H1 (cell line): Measurements from ENCODE around the gene ELOVL2. TPM values are rescaled to one million over a fixed set of nuclear protein-coding genes. Genes with fewer than 3 reads are reported as not detected.

Experiments used
- CTCF ChIA-PET: fragments of 300-600 bp; sonication (Branson Sonifier 250); formaldehyde crosslinking; loops from one replicate; lab custom pipeline; 2021; ENCODE audit not compliant: partially characterized antibody; lab: Charles Lee
- POLR2A ChIA-PET: fragments of 300-600 bp; sonication (Branson Sonifier 250); formaldehyde crosslinking; loops from one replicate; lab custom pipeline; 2021; ENCODE audit warnings: inconsistent platforms; ENCODE audit not compliant: partially characterized antibody; lab: Charles Lee
- DNase-seq, 2 experiments: peaks; one replicate each; pipeline versions ENCODE4 v3.0.0 to v3.0.0-alpha.2; 2010 to 2022; ENCODE audit warnings: low spot score in 2 of 2, low read depth in 1 of 2, mixed read lengths in 1 of 2
- FAIRE-seq: peaks from 2 replicates; lab custom pipeline; 2011; peaks lifted over from hg19 to GRCh38; lab: Jason Lieb, UNC
- H2AFZ ChIP-seq: 2 replicates; pipeline ENCODE4 v1.8.1; 2012; ENCODE audit warnings: low read length, inconsistent platforms
- H2AK5ac ChIP-seq: 2 replicates; pipeline ENCODE4 v1.6.1; 2013; ENCODE audit warnings: low read depth, low read length
- H2BK120ac ChIP-seq: replicated peaks from 2 replicates; pipeline ENCODE3; 2013; ENCODE audit warnings: low read depth, low read length, inconsistent platforms
- H2BK12ac ChIP-seq: 2 replicates; pipeline ENCODE4 v1.6.1; 2013; ENCODE audit warnings: low read depth, low read length
- H2BK15ac ChIP-seq: 2 replicates; pipeline ENCODE4 v1.6.1; 2013; ENCODE audit warnings: low read length
- H2BK20ac ChIP-seq: 2 replicates; pipeline ENCODE4 v1.6.1; 2013; ENCODE audit warnings: low read length
- H2BK5ac ChIP-seq: 2 replicates; pipeline ENCODE4 v1.6.1; 2013; ENCODE audit warnings: low read depth, low read length
- H3K14ac ChIP-seq: 2 replicates; pipeline ENCODE4 v1.6.1; 2013; ENCODE audit warnings: inconsistent platforms; ENCODE audit not compliant: insufficient read length
- H3K18ac ChIP-seq: 2 replicates; pipeline ENCODE4 v1.6.1; 2013; ENCODE audit warnings: low read length; ENCODE audit errors: extremely low read depth
- H3K23ac ChIP-seq: 2 replicates; pipeline ENCODE4 v1.6.1; 2013; ENCODE audit warnings: inconsistent platforms; ENCODE audit not compliant: insufficient read length
- H3K23me2 ChIP-seq: 2 replicates; pipeline ENCODE4 v1.6.1; 2013; ENCODE audit warnings: low read depth, low read length
- H3K27ac ChIP-seq: 2 replicates; pipeline ENCODE4 v1.6.1; 2011; ENCODE audit warnings: low read depth, low read length, inconsistent platforms
- H3K27me3 ChIP-seq, 4 experiments: replicated peaks in 1 of 4; 1 replicate in 1 of 4; 2 replicates in 3 of 4; pipeline versions ENCODE4 v1.6.1 to v1.8.1; 2011 to 2013; ENCODE audit warnings: low read length in 3 of 4, mild to moderate bottlenecking in 3 of 4, inconsistent platforms in 2 of 4, mixed read lengths in 2 of 4, moderate library complexity in 1 of 4; ENCODE audit not compliant: control insufficient read depth in 3 of 4, insufficient read depth in 3 of 4; ENCODE audit errors: extremely low read depth in 1 of 4
- H3K36me3 ChIP-seq, 4 experiments: 2 replicates each; pipeline versions ENCODE4 v1.6.1 to v1.8.1; 2011 to 2013; ENCODE audit warnings: mild to moderate bottlenecking in 4 of 4, low read length in 3 of 4, moderate library complexity in 2 of 4, control low read depth in 1 of 4, inconsistent platforms in 1 of 4; ENCODE audit not compliant: insufficient read depth in 4 of 4, control insufficient read depth in 2 of 4
- H3K4ac ChIP-seq: replicated peaks from 2 replicates; pipeline ENCODE3; 2013; ENCODE audit warnings: low read length, low read depth, mixed read lengths, inconsistent platforms; ENCODE audit not compliant: insufficient read length
- H3K4me1 ChIP-seq, 4 experiments: replicated peaks in 1 of 4; 1 replicate in 1 of 4; 2 replicates in 3 of 4; pipeline versions ENCODE4 v1.6.1 to v1.8.1; 2011 to 2013; ENCODE audit warnings: low read length in 3 of 4, inconsistent platforms in 2 of 4, mixed read lengths in 1 of 4; ENCODE audit not compliant: insufficient read depth in 4 of 4, control insufficient read depth in 3 of 4
- H3K4me2 ChIP-seq, 2 experiments: 2 replicates each; pipeline versions ENCODE4 v1.6.1 to v1.8.1; 2011 to 2013; ENCODE audit warnings: low read depth in 2 of 2, low read length in 2 of 2, control low read depth in 1 of 2, inconsistent platforms in 1 of 2, mild to moderate bottlenecking in 1 of 2; ENCODE audit not compliant: insufficient read depth in 1 of 2
- H3K4me3 ChIP-seq, 4 experiments: fragments of 200-600, 300-600 bp in 1 of 4; sonication (generic), shearing (Covaris generic), sonication (Bioruptor Twin) in 1 of 4; 2 replicates each; pipeline versions ENCODE4 v1.5.1 to v1.8.1; 2011 to 2016; ENCODE audit warnings: low read length in 4 of 4, low read depth in 3 of 4, control low read depth in 2 of 4, inconsistent platforms in 2 of 4, mild to moderate bottlenecking in 2 of 4, mixed read lengths in 1 of 4, moderate library complexity in 1 of 4; ENCODE audit not compliant: insufficient read depth in 2 of 4; ENCODE audit errors: extremely low read depth in 1 of 4
- H3K56ac ChIP-seq: replicated peaks from 2 replicates; pipeline ENCODE3; 2013; ENCODE audit warnings: low read depth, mild to moderate bottlenecking, mixed read lengths, low read length, inconsistent platforms; ENCODE audit not compliant: insufficient read length
- H3K79me1 ChIP-seq: 2 replicates; pipeline ENCODE4 v1.6.1; 2013; ENCODE audit warnings: low read depth, low read length, control low read depth
- H3K79me2 ChIP-seq, 2 experiments: 2 replicates each; pipeline versions ENCODE4 v1.6.1 to v1.8.1; 2012 to 2013; ENCODE audit warnings: low read length in 2 of 2, mild to moderate bottlenecking in 2 of 2, inconsistent platforms in 1 of 2; ENCODE audit not compliant: insufficient read depth in 2 of 2, control insufficient read depth in 1 of 2
- H3K9ac ChIP-seq, 4 experiments: replicated peaks in 1 of 4; 1 replicate in 1 of 4; 2 replicates in 3 of 4; pipeline versions ENCODE4 v1.6.1 to v1.8.1; 2011 to 2013; ENCODE audit warnings: low read depth in 3 of 4, low read length in 3 of 4, control low read depth in 2 of 4, mild to moderate bottlenecking in 2 of 4, moderate library complexity in 2 of 4, inconsistent platforms in 1 of 4; ENCODE audit errors: extremely low read depth in 1 of 4
- H3K9me3 ChIP-seq, 2 experiments: 2 replicates each; pipeline versions ENCODE4 v1.6.1 to v1.8.1; 2012 to 2013; ENCODE audit warnings: mild to moderate bottlenecking in 2 of 2, moderate library complexity in 2 of 2, control low read depth in 1 of 2, inconsistent platforms in 1 of 2, low read depth in 1 of 2, low read length in 1 of 2, mixed read lengths in 1 of 2; ENCODE audit not compliant: insufficient read depth in 2 of 2
- H4K20me1 ChIP-seq, 2 experiments: replicated peaks in 1 of 2; 2 replicates each; pipeline versions ENCODE3 to v1.8.1; 2011 to 2013; ENCODE audit warnings: inconsistent platforms in 2 of 2, low read length in 2 of 2, mild to moderate bottlenecking in 1 of 2; ENCODE audit not compliant: insufficient read depth in 2 of 2, control insufficient read depth in 1 of 2
- H4K5ac ChIP-seq: 2 replicates; pipeline ENCODE4 v1.6.1; 2013; ENCODE audit warnings: low read length, low read depth, mixed read lengths, inconsistent platforms; ENCODE audit not compliant: insufficient read length
- H4K8ac ChIP-seq: 2 replicates; pipeline ENCODE4 v1.8.0; 2013; ENCODE audit warnings: mild to moderate bottlenecking, moderate library complexity, low read length, inconsistent platforms; ENCODE audit not compliant: insufficient read depth; ENCODE audit errors: extremely low read depth
- H4K91ac ChIP-seq: replicated peaks from 2 replicates; pipeline ENCODE3; 2013; ENCODE audit warnings: low read length, mixed read lengths, inconsistent platforms; ENCODE audit not compliant: insufficient read length
- GABPA ChIP-seq: IDR thresholded peaks from 2 replicates; pipeline ENCODE4 v1.6.1; 2011; ENCODE audit warnings: mild to moderate bottlenecking, low read length, moderate library complexity, borderline replicate concordance; ENCODE audit not compliant: insufficient read depth
- GTF2F1 ChIP-seq: IDR thresholded peaks from 2 replicates; pipeline ENCODE4 v1.6.1; 2012; ENCODE audit warnings: low read depth, low read length, improper control_type of control experiment, borderline replicate concordance
- WGBS, 2 experiments: shearing (Covaris generic) in 1 of 2; methylation state at CpG; one replicate each; pipeline versions ENCODE4 v1.1.6 to v1.1.7; 2013 to 2015; ENCODE audit warnings: low lambda C conversion rate in 2 of 2, mixed read lengths in 2 of 2, inconsistent platforms in 1 of 2, low coverage in 1 of 2, missing lambda C conversion rate in 1 of 2; ENCODE audit not compliant: insufficient replicate concordance in 2 of 2, insufficient coverage in 1 of 2, insufficient read length in 1 of 2; ENCODE audit errors: extremely low coverage in 1 of 2, missing lambda C conversion rate in 1 of 2; 5-methylcytosine and 5-hydroxymethylcytosine counted together
- polyA plus RNA-seq, 7 experiments: library from polyadenylated mRNA; depleted of rRNA in 3 of 7; stranded (reverse) in 5 of 7; unstranded in 2 of 7; fragments of >200 nt in 5 of 7; fragments of 200-250 nt in 2 of 7; gene quantifications; 1 replicate in 5 of 7; 2 replicates in 1 of 7; 4 replicates in 1 of 7; pipeline versions ENCODE4 v1.2.1 to v1.2.3, GENCODE V29; 2011 to 2013; ENCODE audit warnings: missing spikeins in 2 of 7, mixed read lengths in 2 of 7
- total RNA-seq: library from RNA; stranded (reverse); fragmentation: NEBNext Ultra II Directional; extraction: Animal tissue kit (Norgen Biotek cat#: 25700); gene quantifications from 2 replicates; pipeline ENCODE4 v1.2.1, GENCODE V29; 2021
- TF ChIP-seq, protein P1 (sequence below): IDR thresholded peaks from 2 replicates; pipeline ENCODE4 v1.6.1; 2011; ENCODE audit warnings: low read length, improper control_type of control experiment
- TF ChIP-seq, protein P2 (sequence below): IDR thresholded peaks from 2 replicates; pipeline ENCODE4 v1.6.1; 2012; ENCODE audit warnings: inconsistent platforms

ELOVL2 gene
- total and polyA plus RNA-seq, 2 of the 8 experiments (the other 6 are each of a cell fraction or from before 2014, with no cell fraction given): 0.42 to 0.89 TPM

DNA sequence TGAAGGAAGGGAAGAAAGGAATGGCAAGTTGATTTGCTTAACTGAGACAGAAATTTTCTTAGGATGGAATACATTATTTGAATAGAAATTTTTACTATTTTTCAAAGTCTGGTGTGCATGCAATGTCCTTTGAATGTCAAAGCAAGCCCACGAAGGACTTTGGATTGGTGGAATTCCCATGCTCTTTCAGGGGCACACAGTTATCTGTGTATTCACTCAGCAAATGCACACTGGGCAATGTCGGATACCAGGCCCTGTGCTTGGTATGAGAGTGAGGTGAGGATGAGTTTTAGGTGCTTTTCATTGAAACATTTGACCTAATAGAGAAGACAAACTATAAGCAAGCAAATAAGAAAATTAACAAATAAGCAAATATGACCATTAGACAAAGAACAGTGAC lies 83.9 kb downstream of the ELOVL2 start:
- no peak for DNase-seq
- H2BK5ac ChIP-seq: no peak overlapping the region
- H3K27me3 ChIP-seq: peaks cover 17 to 52% (median 36%) of the 10 kb centered on the region in 4 experiments; a peak in 6 of 7 replicates
- H3K9ac ChIP-seq: no peak overlapping the region
- H3K36me3 ChIP-seq: no peaks in the 10 kb centered on the region
- FAIRE-seq: no peak
- no peak overlapping the region for H2AFZ ChIP-seq
- no peak overlapping the region for H2BK12ac ChIP-seq
- no peak overlapping the region for H3K4me2 ChIP-seq
- H3K79me1 ChIP-seq: no peaks in the 10 kb centered on the region
- POLR2A ChIA-PET: no interaction called here
- no peaks in the 10 kb centered on the region for H3K79me2 ChIP-seq
- no peak overlapping the region for H2BK15ac ChIP-seq
- H3K23me2 ChIP-seq: no peaks in the 10 kb centered on the region; the same call in 1 of the 2 replicates
- H4K20me1 ChIP-seq: peaks cover 0 to 3% of the 10 kb centered on the region in 2 experiments
- H2AK5ac ChIP-seq: no peak overlapping the region
- TF ChIP-seq, protein P1, sequence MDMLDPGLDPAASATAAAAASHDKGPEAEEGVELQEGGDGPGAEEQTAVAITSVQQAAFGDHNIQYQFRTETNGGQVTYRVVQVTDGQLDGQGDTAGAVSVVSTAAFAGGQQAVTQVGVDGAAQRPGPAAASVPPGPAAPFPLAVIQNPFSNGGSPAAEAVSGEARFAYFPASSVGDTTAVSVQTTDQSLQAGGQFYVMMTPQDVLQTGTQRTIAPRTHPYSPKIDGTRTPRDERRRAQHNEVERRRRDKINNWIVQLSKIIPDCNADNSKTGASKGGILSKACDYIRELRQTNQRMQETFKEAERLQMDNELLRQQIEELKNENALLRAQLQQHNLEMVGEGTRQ: no peak
- no peak for TF ChIP-seq GTF2F1
- TF ChIP-seq, protein P2, sequence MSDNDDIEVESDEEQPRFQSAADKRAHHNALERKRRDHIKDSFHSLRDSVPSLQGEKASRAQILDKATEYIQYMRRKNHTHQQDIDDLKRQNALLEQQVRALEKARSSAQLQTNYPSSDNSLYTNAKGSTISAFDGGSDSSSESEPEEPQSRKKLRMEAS: no peak
- TF ChIP-seq GABPA: no peak
- TF ChIP-seq, all 59 proteins: peak for 0
- Histone ChIP-seq H4K8ac (no peak overlapping the region), H3K18ac (no peak overlapping the region), H3K27ac (no peak overlapping the region), H4K5ac (no peak overlapping the region), H3K23ac (no peak overlapping the region), H3K56ac (no peak overlapping the region), H3K9me3 (no peaks in the 10 kb centered on the region), H2BK120ac (no peak overlapping the region), H3K4me1 (peaks cover 0 to 4% (median 0%) of the 10 kb centered on the region in 4 experiments; a peak in 1 of 7 replicates), H3K14ac (no peak overlapping the region), H3K4me3 (no peak overlapping the region), H4K91ac (no peak overlapping the region), H3K4ac (no peak overlapping the region), H2BK20ac (no peak overlapping the region)
- 64% methylated on average over 2 of the region's 2 CpGs; no CpG with 5 or more reads in 1 of the 2 experiments for WGBS, 2 experiments
- CTCF ChIA-PET: interaction anchor here (1.4 to 2.0 kb wide), 4 partner anchors 8 to 107 kb away, joined by 4 to 5 read pairs (median 4); no protein-coding TSS in a partner anchor
